WTC11 (cell line): ENCODE data around the gene FOXA3. TPM values are rescaled to one million over a fixed set of nuclear protein-coding genes. Genes with fewer than 3 reads are reported as not detected.
A peak's percentile ranks its signal among the peaks of the same experiment; 100 is the strongest.

Experiments used
- ATAC-seq: fragments of 200-7000 bp; cut with Tn5 transposase; 2 replicates; pipeline ENCODE4 v1.10.0; 2021; ENCODE audit warnings: mild to moderate bottlenecking, moderate library complexity
- CTCF ChIA-PET: fragments of 300-600 bp; sonication (Branson Sonifier 250); formaldehyde crosslinking; loops from one replicate; lab custom pipeline; 2021; ENCODE audit warnings: antibody characterized with exemption; lab: Charles Lee
- POLR2A ChIA-PET: fragments of 350-600 bp; sonication (Branson Sonifier 250); formaldehyde crosslinking; loops from one replicate; lab custom pipeline; 2021; ENCODE audit warnings: antibody characterized with exemption; lab: Charles Lee
- DNase-seq: peaks from one replicate; pipeline ENCODE4 v3.0.0; 2021; ENCODE audit warnings: low spot score
- H3K27ac Mint-ChIP-seq: 2 replicates; pipeline ENCODE4 v1.8.0; 2021; ENCODE audit warnings: mixed read lengths
- H3K27me3 Mint-ChIP-seq: 2 replicates; pipeline ENCODE4 v1.8.0; 2021; ENCODE audit warnings: low read depth, mild to moderate bottlenecking, moderate library complexity, mixed read lengths
- H3K36me3 Mint-ChIP-seq: 2 replicates; pipeline ENCODE4 v1.8.0; 2021; ENCODE audit warnings: mixed read lengths
- H3K4me1 Mint-ChIP-seq: 2 replicates; pipeline ENCODE4 v1.8.0; 2022; ENCODE audit warnings: mixed read lengths
- H3K4me3 Mint-ChIP-seq: 2 replicates; pipeline ENCODE4 v1.8.0; 2021; ENCODE audit warnings: mild to moderate bottlenecking, moderate library complexity, mixed read lengths
- H3K9me3 Mint-ChIP-seq: 2 replicates; pipeline ENCODE4 v1.8.0; 2021; ENCODE audit warnings: mixed read lengths
- CBFB ChIP-seq: sonication (generic); formaldehyde crosslinking; IDR thresholded peaks from 2 replicates; pipeline ENCODE4 v1.8.1; 2022; ENCODE audit warnings: mild to moderate bottlenecking, low read depth, missing genetic modification reagents
- ELF4 ChIP-seq: sonication (generic); formaldehyde crosslinking; IDR thresholded peaks from 2 replicates; pipeline ENCODE4 v1.8.1; 2022; ENCODE audit warnings: low read depth, mild to moderate bottlenecking, moderate library complexity, missing genetic modification reagents
- ESRRA ChIP-seq: sonication (generic); formaldehyde crosslinking; IDR thresholded peaks from 2 replicates; pipeline ENCODE4 v1.8.1; 2022; ENCODE audit warnings: mild to moderate bottlenecking, missing genetic modification reagents, borderline replicate concordance
- FOXJ3 ChIP-seq: sonication (generic); formaldehyde crosslinking; IDR thresholded peaks from 2 replicates; pipeline ENCODE4 v1.9.0; 2021; ENCODE audit warnings: missing genetic modification reagents, mild to moderate bottlenecking, borderline replicate concordance
- FOXK1 ChIP-seq: sonication (generic); formaldehyde crosslinking; IDR thresholded peaks from 2 replicates; pipeline ENCODE4 v1.8.0; 2022; ENCODE audit warnings: mild to moderate bottlenecking, moderate library complexity, missing genetic modification reagents
- GRHL2 ChIP-seq: fragments of 250-450 bp; sonication (Bioruptor Pico); IDR thresholded peaks from 2 replicates; pipeline ENCODE4 v1.8.0; 2022; ENCODE audit warnings: mild to moderate bottlenecking, moderate library complexity; ENCODE audit not compliant: insufficient replicate concordance, severe bottlenecking
- HMGXB4 ChIP-seq: sonication (generic); formaldehyde crosslinking; IDR thresholded peaks from 2 replicates; pipeline ENCODE4 v1.8.1; 2023; ENCODE audit warnings: mild to moderate bottlenecking, moderate library complexity, missing genetic modification reagents
- JUN ChIP-seq: sonication (generic); formaldehyde crosslinking; IDR thresholded peaks from 2 replicates; pipeline ENCODE4 v1.8.0; 2023; ENCODE audit warnings: mild to moderate bottlenecking, missing genetic modification reagents
- KAT7 ChIP-seq: sonication (generic); formaldehyde crosslinking; IDR thresholded peaks from 2 replicates; pipeline ENCODE4 v1.8.1; 2023; ENCODE audit warnings: missing genetic modification reagents, mild to moderate bottlenecking, borderline replicate concordance
- NR1H2 ChIP-seq: sonication (generic); formaldehyde crosslinking; IDR thresholded peaks from 2 replicates; pipeline ENCODE4 v1.9.0; 2021; ENCODE audit warnings: mild to moderate bottlenecking, moderate library complexity, missing genetic modification reagents
- NR2C2 ChIP-seq: sonication (generic); formaldehyde crosslinking; IDR thresholded peaks from 2 replicates; pipeline ENCODE4 v1.8.0; 2022; ENCODE audit warnings: mild to moderate bottlenecking, missing genetic modification reagents
- PRDM15 ChIP-seq: sonication (generic); formaldehyde crosslinking; IDR thresholded peaks from 2 replicates; pipeline ENCODE4 v1.8.0; 2022; ENCODE audit warnings: missing genetic modification reagents
- SP1 ChIP-seq: sonication (generic); formaldehyde crosslinking; conservative IDR thresholded peaks from 2 replicates; pipeline ENCODE4 v1.8.1; 2022; ENCODE audit warnings: missing genetic modification reagents
- TP53 ChIP-seq: sonication (generic); formaldehyde crosslinking; IDR thresholded peaks from 2 replicates; pipeline ENCODE4 v1.8.1; 2023; ENCODE audit warnings: mild to moderate bottlenecking, missing genetic modification reagents
- ZBTB21 ChIP-seq: sonication (generic); formaldehyde crosslinking; IDR thresholded peaks from 2 replicates; pipeline ENCODE4 v1.8.1; 2023; ENCODE audit warnings: mild to moderate bottlenecking, missing genetic modification reagents, borderline replicate concordance
- ZNF232 ChIP-seq: sonication (generic); formaldehyde crosslinking; IDR thresholded peaks from 2 replicates; pipeline ENCODE4 v1.8.0; 2022; ENCODE audit warnings: mild to moderate bottlenecking, missing genetic modification reagents
- ZNF396 ChIP-seq: fragments of 250-450 bp; sonication (Bioruptor Pico); IDR thresholded peaks from 2 replicates; pipeline ENCODE4 v1.8.0; 2021; ENCODE audit warnings: mild to moderate bottlenecking, moderate library complexity, borderline replicate concordance
- ZNF671 ChIP-seq: fragments of 250-450 bp; sonication (Bioruptor Pico); IDR thresholded peaks from 2 replicates; pipeline ENCODE4 v1.8.0; 2021; ENCODE audit warnings: mild to moderate bottlenecking
- total RNA-seq: library from RNA; stranded (reverse); gene quantifications from 3 replicates; pipeline ENCODE4 v1.2.3, GENCODE V29; 2021
- TF ChIP-seq, protein P1 (sequence below): sonication (generic); formaldehyde crosslinking; IDR thresholded peaks from 2 replicates; pipeline ENCODE4 v1.8.0; 2023; ENCODE audit warnings: missing genetic modification reagents, mild to moderate bottlenecking, borderline replicate concordance
- TF ChIP-seq, protein P2 (sequence below): sonication (generic); formaldehyde crosslinking; IDR thresholded peaks from 2 replicates; pipeline ENCODE4 v1.8.0; 2022; ENCODE audit warnings: mild to moderate bottlenecking, missing genetic modification reagents
- TF ChIP-seq, protein P3 (sequence below): fragments of 250-450 bp; sonication (Bioruptor Pico); IDR thresholded peaks from 2 replicates; pipeline ENCODE4 v1.9.0; 2021; ENCODE audit warnings: mild to moderate bottlenecking

The FOXA3 gene
- total RNA-seq, 1 experiment from 2014 or later, result 20.7 TPM

GRCh38 chr19:45863335-45863839 lies 739 bp upstream of the FOXA3 start (continued):
- TF ChIP-seq NR1H2 (CRISPR knock-in tag) (no peak), HMGXB4 (CRISPR knock-in tag) (no peak), ZNF232 (CRISPR knock-in tag) (0 out of 2 replicates have a peak, but pooled peaks have one; percentile 21), JUN (CRISPR knock-in tag) (no peak), ZBTB21 (CRISPR knock-in tag) (no peak), FOXK1 (CRISPR knock-in tag) (0 out of 2 replicates have a peak, but pooled peaks have one; percentile 2)

- no peak for DNase-seq
- ATAC-seq, result no peak
- CTCF ChIA-PET, result interaction anchor here (0.6 to 4.9 kb wide), 30 partner anchors 10 to 772 kb away, joined by 3 to 212 read pairs (median 6); partner anchors contain the start of genes CCDC61, DMPK, DMWD and GNG8
- peaks cover 43% of the 10 kb centered on the region for H3K4me1 Mint-ChIP-seq
- POLR2A ChIA-PET, result interaction anchor here (0.7 to 3.1 kb wide), 7 partner anchors 12 to 49 kb away, joined by 3 to 42 read pairs (median 6); partner anchors contain the start of genes IRF2BP1, MYPOP and RSPH6A
- TF ChIP-seq FOXJ3 (CRISPR knock-in tag) (no peak), SP1 (CRISPR knock-in tag) (0 out of 2 replicates have a peak, but pooled peaks have one; percentile 1)
- no peaks in the 10 kb centered on the region for H3K27me3 Mint-ChIP-seq
- H3K9me3 Mint-ChIP-seq, result no peaks in the 10 kb centered on the region
- peak overlapping the region; percentile 78 for H3K27ac Mint-ChIP-seq
- no peaks in the 10 kb centered on the region for H3K36me3 Mint-ChIP-seq
- H3K4me3 Mint-ChIP-seq, result peak overlapping the region; percentile 99
Measured at GRCh38 chr19:45864629-45865082, 530 bp downstream of the FOXA3 start.

- H3K4me1 Mint-ChIP-seq, result peaks cover 43% of the 10 kb centered on the region
- POLR2A ChIA-PET, result interaction anchor here (1.2 to 3.1 kb wide), 4 partner anchors 16 to 36 kb away, joined by 5 to 42 read pairs (median 18); partner anchors contain the start of gene IRF2BP1
- DNase-seq, result no peak
- peak overlapping the region; percentile 99 for H3K4me3 Mint-ChIP-seq
- no peaks in the 10 kb centered on the region; the same call in 1 of the 2 replicates for H3K36me3 Mint-ChIP-seq
- H3K27ac Mint-ChIP-seq, result peak overlapping the region; percentile 32; the same call in 1 of the 2 replicates
- CTCF ChIA-PET, result interaction anchor here (0.6 to 4.9 kb wide), 16 partner anchors 12 to 771 kb away, joined by 3 to 212 read pairs (median 8); partner anchors contain the start of genes DMPK, DMWD, GNG8 and IRF2BP1
- H3K27me3 Mint-ChIP-seq, result no peaks in the 10 kb centered on the region
- no peaks in the 10 kb centered on the region for H3K9me3 Mint-ChIP-seq
- ATAC-seq, result no peak
- no peak for TF ChIP-seq GRHL2
- TF ChIP-seq ZNF671 (CRISPR knock-in tag), result no peak
- TF ChIP-seq CBFB, result no peak
- TF ChIP-seq NR2C2, result no peak
- TF ChIP-seq TP53 (CRISPR knock-in tag), result no peak
- TF ChIP-seq, protein P1, sequence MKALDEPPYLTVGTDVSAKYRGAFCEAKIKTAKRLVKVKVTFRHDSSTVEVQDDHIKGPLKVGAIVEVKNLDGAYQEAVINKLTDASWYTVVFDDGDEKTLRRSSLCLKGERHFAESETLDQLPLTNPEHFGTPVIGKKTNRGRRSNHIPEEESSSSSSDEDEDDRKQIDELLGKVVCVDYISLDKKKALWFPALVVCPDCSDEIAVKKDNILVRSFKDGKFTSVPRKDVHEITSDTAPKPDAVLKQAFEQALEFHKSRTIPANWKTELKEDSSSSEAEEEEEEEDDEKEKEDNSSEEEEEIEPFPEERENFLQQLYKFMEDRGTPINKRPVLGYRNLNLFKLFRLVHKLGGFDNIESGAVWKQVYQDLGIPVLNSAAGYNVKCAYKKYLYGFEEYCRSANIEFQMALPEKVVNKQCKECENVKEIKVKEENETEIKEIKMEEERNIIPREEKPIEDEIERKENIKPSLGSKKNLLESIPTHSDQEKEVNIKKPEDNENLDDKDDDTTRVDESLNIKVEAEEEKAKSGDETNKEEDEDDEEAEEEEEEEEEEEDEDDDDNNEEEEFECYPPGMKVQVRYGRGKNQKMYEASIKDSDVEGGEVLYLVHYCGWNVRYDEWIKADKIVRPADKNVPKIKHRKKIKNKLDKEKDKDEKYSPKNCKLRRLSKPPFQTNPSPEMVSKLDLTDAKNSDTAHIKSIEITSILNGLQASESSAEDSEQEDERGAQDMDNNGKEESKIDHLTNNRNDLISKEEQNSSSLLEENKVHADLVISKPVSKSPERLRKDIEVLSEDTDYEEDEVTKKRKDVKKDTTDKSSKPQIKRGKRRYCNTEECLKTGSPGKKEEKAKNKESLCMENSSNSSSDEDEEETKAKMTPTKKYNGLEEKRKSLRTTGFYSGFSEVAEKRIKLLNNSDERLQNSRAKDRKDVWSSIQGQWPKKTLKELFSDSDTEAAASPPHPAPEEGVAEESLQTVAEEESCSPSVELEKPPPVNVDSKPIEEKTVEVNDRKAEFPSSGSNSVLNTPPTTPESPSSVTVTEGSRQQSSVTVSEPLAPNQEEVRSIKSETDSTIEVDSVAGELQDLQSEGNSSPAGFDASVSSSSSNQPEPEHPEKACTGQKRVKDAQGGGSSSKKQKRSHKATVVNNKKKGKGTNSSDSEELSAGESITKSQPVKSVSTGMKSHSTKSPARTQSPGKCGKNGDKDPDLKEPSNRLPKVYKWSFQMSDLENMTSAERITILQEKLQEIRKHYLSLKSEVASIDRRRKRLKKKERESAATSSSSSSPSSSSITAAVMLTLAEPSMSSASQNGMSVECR (CRISPR knock-in tag), result no peak
- no peak for TF ChIP-seq ZNF396 (CRISPR knock-in tag)
- TF ChIP-seq, protein P2, sequence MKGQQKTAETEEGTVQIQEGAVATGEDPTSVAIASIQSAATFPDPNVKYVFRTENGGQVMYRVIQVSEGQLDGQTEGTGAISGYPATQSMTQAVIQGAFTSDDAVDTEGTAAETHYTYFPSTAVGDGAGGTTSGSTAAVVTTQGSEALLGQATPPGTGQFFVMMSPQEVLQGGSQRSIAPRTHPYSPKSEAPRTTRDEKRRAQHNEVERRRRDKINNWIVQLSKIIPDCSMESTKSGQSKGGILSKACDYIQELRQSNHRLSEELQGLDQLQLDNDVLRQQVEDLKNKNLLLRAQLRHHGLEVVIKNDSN (CRISPR knock-in tag), result no peak
- no peak for TF ChIP-seq SP1 (CRISPR knock-in tag)
- TF ChIP-seq, protein P3, sequence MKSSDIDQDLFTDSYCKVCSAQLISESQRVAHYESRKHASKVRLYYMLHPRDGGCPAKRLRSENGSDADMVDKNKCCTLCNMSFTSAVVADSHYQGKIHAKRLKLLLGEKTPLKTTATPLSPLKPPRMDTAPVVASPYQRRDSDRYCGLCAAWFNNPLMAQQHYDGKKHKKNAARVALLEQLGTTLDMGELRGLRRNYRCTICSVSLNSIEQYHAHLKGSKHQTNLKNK (CRISPR knock-in tag), result no peak
- no peak for TF ChIP-seq KAT7
- TF ChIP-seq PRDM15, result no peak
- TF ChIP-seq ESRRA (CRISPR knock-in tag), result no peak
- no peak for TF ChIP-seq ELF4
Measured at GRCh38 chr19:45865269-45865948, 1.3 kb downstream of the FOXA3 start.
